Hepatocyte (in vitro differentiated cells): ENCODE measurements around the gene TST.

Source experiments
- CTCF ChIP-seq: fragments of 200-600 bp; sonication (generic); IDR thresholded peaks from 2 replicates; pipeline ENCODE4 v1.5.1; 2016; ENCODE audit warnings: antibody characterized with exemption, mild to moderate bottlenecking; ENCODE audit not compliant: poor library complexity
- EZH2 ChIP-seq: fragments of 200-600 bp; sonication (generic); IDR thresholded peaks from 2 replicates; pipeline ENCODE4 v1.6.1; 2016; ENCODE audit warnings: antibody characterized with exemption, mild to moderate bottlenecking, borderline replicate concordance
- EZH2phosphoT487 ChIP-seq: fragments of 200-600 bp; sonication (generic); IDR thresholded peaks from one replicate; pipeline ENCODE4 v1.6.1; 2018; ENCODE audit warnings: antibody characterized with exemption, mild to moderate bottlenecking, low read depth, moderate library complexity; ENCODE audit not compliant: unreplicated experiment, severe bottlenecking

- TF ChIP-seq EZH2phosphoT487 (no peak), EZH2 (no peak), CTCF (no peak)
Observed at GRCh38 chr22:37049224-37049623, 30.0 kb upstream of the TST start.
